ENCODE measurements around the gene C12orf76. TPM values are rescaled to one million over a fixed set of nuclear protein-coding genes. Genes with fewer than 3 reads are reported as not detected.
"Not testable (repeated sequence)": the region's sequence is repeated elsewhere in the genome, so short reads cannot be mapped to it uniquely, and the experiment has no call there.

The C12orf76 gene
- total RNA-seq, 1 experiment from 2014 or later = 7.3 TPM

DNA sequence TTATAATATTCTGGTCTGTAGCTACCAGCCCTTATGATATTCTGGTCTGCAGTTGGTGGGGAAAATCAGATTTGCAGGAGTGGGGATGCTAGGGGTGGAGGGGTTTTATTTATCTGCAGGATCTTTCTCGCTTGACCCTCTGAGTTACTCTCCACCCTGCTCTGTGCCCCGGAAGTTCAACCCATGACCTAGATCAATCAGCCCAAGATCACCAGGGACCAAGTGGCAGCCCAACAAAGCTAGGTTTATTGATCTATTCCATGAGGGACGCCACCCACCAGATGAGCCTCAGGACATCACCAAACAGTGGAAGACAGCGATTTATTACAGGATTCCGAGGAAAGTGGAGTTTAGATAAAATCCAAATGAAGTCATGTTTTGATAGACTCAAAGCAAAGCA, 25.8 kb upstream of the C12orf76 start:
- H3K27ac Mint-ChIP-seq (ENCODE audit: low read depth, unreplicated experiment) = no peak overlapping the region
- ChIA-PET POLR2A (no interaction called here), CTCF (interaction anchor here (0.6 to 1.4 kb wide), 3 partner anchors 9 to 366 kb away, joined by 4 to 5 read pairs (median 5); no protein-coding TSS in a partner anchor)
- DNase-seq (ENCODE audit: unreplicated experiment) = no peak
- peaks cover 8% of the 10 kb centered on the region for H3K4me1 Mint-ChIP-seq (ENCODE audit: insufficient read depth, unreplicated experiment)
- intact Hi-C loops (cut with micrococcal nuclease) = no loop called here
- no peaks in the 10 kb centered on the region for H3K36me3 Mint-ChIP-seq (ENCODE audit: insufficient read depth, unreplicated experiment)
- H3K27me3 Mint-ChIP-seq (ENCODE audit: insufficient read depth, unreplicated experiment) = no peaks in the 10 kb centered on the region
- H3K9me3 Mint-ChIP-seq (ENCODE audit: unreplicated experiment) = no peaks in the 10 kb centered on the region
- no peak overlapping the region for H3K4me3 Mint-ChIP-seq (ENCODE audit: unreplicated experiment)
- TF ChIP-seq, protein P1, sequence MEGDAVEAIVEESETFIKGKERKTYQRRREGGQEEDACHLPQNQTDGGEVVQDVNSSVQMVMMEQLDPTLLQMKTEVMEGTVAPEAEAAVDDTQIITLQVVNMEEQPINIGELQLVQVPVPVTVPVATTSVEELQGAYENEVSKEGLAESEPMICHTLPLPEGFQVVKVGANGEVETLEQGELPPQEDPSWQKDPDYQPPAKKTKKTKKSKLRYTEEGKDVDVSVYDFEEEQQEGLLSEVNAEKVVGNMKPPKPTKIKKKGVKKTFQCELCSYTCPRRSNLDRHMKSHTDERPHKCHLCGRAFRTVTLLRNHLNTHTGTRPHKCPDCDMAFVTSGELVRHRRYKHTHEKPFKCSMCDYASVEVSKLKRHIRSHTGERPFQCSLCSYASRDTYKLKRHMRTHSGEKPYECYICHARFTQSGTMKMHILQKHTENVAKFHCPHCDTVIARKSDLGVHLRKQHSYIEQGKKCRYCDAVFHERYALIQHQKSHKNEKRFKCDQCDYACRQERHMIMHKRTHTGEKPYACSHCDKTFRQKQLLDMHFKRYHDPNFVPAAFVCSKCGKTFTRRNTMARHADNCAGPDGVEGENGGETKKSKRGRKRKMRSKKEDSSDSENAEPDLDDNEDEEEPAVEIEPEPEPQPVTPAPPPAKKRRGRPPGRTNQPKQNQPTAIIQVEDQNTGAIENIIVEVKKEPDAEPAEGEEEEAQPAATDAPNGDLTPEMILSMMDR (IDR thresholded peaks at IDR 0.05; ENCODE audit: unreplicated experiment) = no peak
- BruUV-seq (replicated peaks) = no TSS peak

DNA sequence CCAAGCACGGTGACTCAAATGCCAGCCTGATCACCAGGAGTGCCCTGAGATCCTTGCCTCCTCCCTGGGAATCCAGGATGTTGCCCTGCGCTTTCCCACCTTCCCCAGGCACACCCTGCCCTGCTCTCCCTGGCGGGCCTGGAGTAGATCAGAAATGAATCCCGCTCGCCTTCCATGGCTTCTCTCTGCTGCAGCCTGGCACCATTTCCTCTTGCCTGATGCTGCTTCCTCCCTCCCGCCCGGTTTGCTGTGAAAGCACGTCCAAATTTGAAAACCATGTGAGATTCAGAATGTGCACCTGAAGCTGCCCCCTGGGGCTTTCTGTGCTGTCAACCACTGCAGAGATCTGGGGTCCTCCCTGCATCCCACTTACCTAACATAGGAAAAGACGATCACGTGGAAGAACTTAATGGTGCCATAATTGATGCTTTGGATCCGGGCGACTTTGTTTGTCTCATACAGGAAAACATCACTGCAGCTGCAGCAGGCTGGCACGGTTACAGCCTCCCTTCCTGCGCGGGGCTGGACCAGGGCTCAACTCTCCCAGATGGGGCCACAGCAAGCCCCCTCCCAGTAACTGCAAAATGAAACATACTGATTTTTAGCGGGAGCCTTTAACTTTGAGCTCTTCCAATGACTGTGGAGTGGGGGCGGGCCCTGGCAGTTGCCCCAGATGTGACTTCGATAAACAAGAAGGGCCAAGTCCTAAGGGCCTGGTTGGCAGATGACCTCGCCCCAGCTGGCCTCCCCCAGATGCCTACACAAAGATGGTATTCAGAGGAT, 24.9 kb upstream of the C12orf76 start:
- H3K9me3 Mint-ChIP-seq (ENCODE audit: unreplicated experiment) = no peaks in the 10 kb centered on the region
- TF ChIP-seq, protein P1 (IDR thresholded peaks at IDR 0.05; ENCODE audit: unreplicated experiment) = no peak
- intact Hi-C loops (cut with micrococcal nuclease) = no loop called here
- H3K27me3 Mint-ChIP-seq (ENCODE audit: insufficient read depth, unreplicated experiment) = no peaks in the 10 kb centered on the region
- POLR2A ChIA-PET = no interaction called here
- CTCF ChIA-PET = interaction anchor here (0.6 to 1.2 kb wide), 2 partner anchors 10 to 367 kb away, joined by 4 to 5 read pairs; no protein-coding TSS in a partner anchor
- H3K4me3 Mint-ChIP-seq (ENCODE audit: unreplicated experiment) = peak overlapping the region; percentile 7
- H3K27ac Mint-ChIP-seq (ENCODE audit: low read depth, unreplicated experiment) = no peak overlapping the region
- BruUV-seq (replicated peaks) = no TSS peak
- peaks cover 8% of the 10 kb centered on the region for H3K4me1 Mint-ChIP-seq (ENCODE audit: insufficient read depth, unreplicated experiment)
- DNase-seq (ENCODE audit: unreplicated experiment) = no peak
- H3K36me3 Mint-ChIP-seq (ENCODE audit: insufficient read depth, unreplicated experiment) = no peaks in the 10 kb centered on the region

DNA sequence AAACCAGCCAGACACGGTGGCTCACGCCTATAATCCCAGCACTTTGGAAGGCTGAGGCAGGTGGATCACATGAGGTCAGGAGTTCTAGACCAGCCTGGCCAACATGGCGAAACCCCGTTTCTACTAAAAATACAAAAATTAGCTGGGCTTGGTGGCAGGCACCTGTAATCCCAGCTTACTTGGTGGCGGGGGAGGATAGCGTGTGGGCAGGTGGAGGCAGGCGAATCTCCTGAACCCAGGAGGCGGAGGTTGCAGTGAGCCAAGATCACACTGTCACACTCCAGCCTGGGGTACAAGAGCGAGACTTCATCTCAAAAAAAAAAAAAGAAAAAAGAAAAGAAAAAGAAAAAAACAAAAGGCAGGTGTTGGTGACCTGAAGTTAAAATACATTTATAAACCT, 24.3 kb upstream of the C12orf76 start:
- H3K9me3 Mint-ChIP-seq (ENCODE audit: unreplicated experiment); intact Hi-C loops (cut with micrococcal nuclease); H3K4me1 Mint-ChIP-seq (ENCODE audit: insufficient read depth, unreplicated experiment); H3K27me3 Mint-ChIP-seq (ENCODE audit: insufficient read depth, unreplicated experiment); H3K36me3 Mint-ChIP-seq (ENCODE audit: insufficient read depth, unreplicated experiment); CTCF ChIA-PET; DNase-seq (ENCODE audit: unreplicated experiment); H3K4me3 Mint-ChIP-seq (ENCODE audit: unreplicated experiment); H3K27ac Mint-ChIP-seq (ENCODE audit: low read depth, unreplicated experiment); BruUV-seq (replicated peaks): not testable (repeated sequence)
- POLR2A ChIA-PET = interaction anchor here (0.6 kb wide), 1 partner anchor 17 kb away, joined by 5 read pairs; no protein-coding TSS in a partner anchor

DNA sequence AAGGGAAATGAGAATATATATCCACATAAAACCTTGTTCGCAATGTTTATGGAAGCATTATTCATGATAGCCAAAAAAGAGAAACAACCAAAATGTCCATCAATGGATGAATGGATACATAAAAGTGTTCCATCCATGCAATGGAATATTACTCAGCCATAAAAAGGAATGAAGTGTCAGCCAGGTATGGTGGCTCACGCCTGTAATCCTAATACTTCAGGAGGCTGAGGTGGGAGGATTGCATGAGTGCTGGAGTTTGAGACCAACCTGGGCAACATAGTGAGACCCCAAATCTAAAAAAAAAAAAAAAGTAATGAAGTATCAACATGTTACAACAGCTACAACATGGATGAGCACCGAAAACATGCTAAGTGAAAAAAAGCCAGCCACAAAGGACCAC, 23.6 kb upstream of the C12orf76 start:
- Mint-ChIP-seq H3K4me1 (ENCODE audit: insufficient read depth, unreplicated experiment) (peaks cover 8% of the 10 kb centered on the region), H3K9me3 (ENCODE audit: unreplicated experiment) (no peaks in the 10 kb centered on the region), H3K27me3 (ENCODE audit: insufficient read depth, unreplicated experiment) (no peaks in the 10 kb centered on the region), H3K27ac (ENCODE audit: low read depth, unreplicated experiment) (no peak overlapping the region), H3K36me3 (ENCODE audit: insufficient read depth, unreplicated experiment) (no peaks in the 10 kb centered on the region), H3K4me3 (ENCODE audit: unreplicated experiment) (no peak overlapping the region)
- DNase-seq (ENCODE audit: unreplicated experiment) = no peak
- TF ChIP-seq, protein P1 (IDR thresholded peaks at IDR 0.05; ENCODE audit: unreplicated experiment) = no peak
- POLR2A ChIA-PET = interaction anchor here (0.6 kb wide), 1 partner anchor 18 kb away, joined by 5 read pairs; no protein-coding TSS in a partner anchor
- CTCF ChIA-PET = no interaction called here
- intact Hi-C loops (cut with micrococcal nuclease) = no loop called here
- BruUV-seq (replicated peaks) = no TSS peak
